HG02798 (cell line): ENCODE data around the gene LDHA.
"Not testable (repeated sequence)": the region's sequence is repeated elsewhere in the genome, so short reads cannot be mapped to it uniquely, and the experiment has no call there.

Source experiments
- ATAC-seq: cut with Tn5 transposase; IDR thresholded peaks from one replicate; pipeline ENCODE4 v1.9.1; 2021; ENCODE audit warnings: mild to moderate bottlenecking; ENCODE audit not compliant: unreplicated experiment, poor library complexity

Gene LDHA

GRCh38 chr11:18393581-18394274, 635 bp upstream of the LDHA start:
- ATAC-seq, result no peak

GRCh38 chr11:18394928-18395734, 768 bp downstream of the LDHA start:
- no peak for ATAC-seq

GRCh38 chr11:18395735-18396504, 1.6 kb downstream of the LDHA start:
- peak; percentile 71 for ATAC-seq

- no peak for ATAC-seq
Measured at GRCh38 chr11:18397921-18398320, 3.6 kb downstream of the LDHA start.

- not testable (repeated sequence) for ATAC-seq
Measured at GRCh38 chr11:18401077-18401476, 6.7 kb downstream of the LDHA start.

- ATAC-seq, result no peak
Measured at GRCh38 chr11:18404062-18404461, 9.7 kb downstream of the LDHA start.

- not testable (repeated sequence) for ATAC-seq
Measured at GRCh38 chr11:18407400-18407799, 13.0 kb downstream of the LDHA start.

- ATAC-seq, result no peak
Measured at GRCh38 chr11:18408558-18409291, 14.4 kb downstream of the LDHA start.

- ATAC-seq, result no peak
Measured at GRCh38 chr11:18416459-18416858, 22.1 kb downstream of the LDHA start.

GRCh38 chr11:18419040-18419439, 24.7 kb downstream of the LDHA start:
- ATAC-seq, result no peak

GRCh38 chr11:18420067-18420466, 25.7 kb downstream of the LDHA start:
- no peak for ATAC-seq

- no peak for ATAC-seq
Measured at GRCh38 chr11:18427240-18427639, 32.9 kb downstream of the LDHA start.

- ATAC-seq, result no peak
Measured at GRCh38 chr11:18429332-18429731, 35.0 kb downstream of the LDHA start.

GRCh38 chr11:18438691-18439090, 44.3 kb downstream of the LDHA start:
- no peak for ATAC-seq

- ATAC-seq, result no peak
Measured at GRCh38 chr11:18449251-18449650, 54.9 kb downstream of the LDHA start.

- no peak for ATAC-seq
Measured at GRCh38 chr11:18452927-18453326, 58.6 kb downstream of the LDHA start.

- ATAC-seq, result no peak
Measured at GRCh38 chr11:18455686-18456372, 61.5 kb downstream of the LDHA start, which contains the start of gene LDHAL6A. TSS of gene LDHAL6A (plus strand) at chr11:18455856. CDS start at chr11:18456681, 825 bp downstream.

GRCh38 chr11:18457450-18457849, 63.1 kb downstream of the LDHA start:
- ATAC-seq, result no peak
